GM12891 (cell line): Measurements from ENCODE around the gene FCRLB.

ENCODE experiments used
- PAX5 ChIP-seq: IDR thresholded peaks from 2 replicates; pipeline ENCODE4 v1.6.1; 2011; ENCODE audit warnings: low read length, moderate library complexity, mild to moderate bottlenecking; ENCODE audit not compliant: insufficient read depth, severe bottlenecking
- POLR2A ChIP-seq: IDR thresholded peaks from 2 replicates; pipeline ENCODE4 v1.6.1; 2011; ENCODE audit warnings: low read depth, low read length, control low read depth
- POLR2AphosphoS5 ChIP-seq: IDR thresholded peaks from 2 replicates; pipeline ENCODE4 v1.6.1; 2011; ENCODE audit warnings: low read depth, low read length, control low read depth
- POU2F2 ChIP-seq: IDR thresholded peaks from 2 replicates; pipeline ENCODE4 v1.6.1; 2011; ENCODE audit warnings: low read depth, mild to moderate bottlenecking, control low read depth, low read length, moderate library complexity
- SPI1 ChIP-seq: IDR thresholded peaks from 2 replicates; pipeline ENCODE4 v1.6.1; 2011; ENCODE audit warnings: low read depth, low read length, control low read depth
- TAF1 ChIP-seq: IDR thresholded peaks from 2 replicates; pipeline ENCODE4 v1.6.1; 2011; ENCODE audit warnings: low read depth, low read length, control low read depth

GRCh38 chr1:161681879-161682278 lies 39.5 kb upstream of the FCRLB start:
- TF ChIP-seq TAF1 (no peak), POLR2AphosphoS5 (no peak), POLR2A (no peak), SPI1 (no peak), POU2F2 (no peak), PAX5 (no peak)
